GM19240 (cell line): ENCODE measurements around the gene LMO2.
"Not testable (repeated sequence)": the region's sequence is repeated elsewhere in the genome, so short reads cannot be mapped to it uniquely, and the experiment has no call there.

Experiments used
- DNase-seq: peaks from one replicate; pipeline ENCODE4 v3.0.0; 2011; ENCODE audit warnings: low spot score; ENCODE audit not compliant: insufficient read length

LMO2 gene

GRCh38 chr11:33891714-33892327 lies at the start of gene LMO2:
LMO2 (minus strand) TSS chr11:33892076; CDS start chr11:33869716, 22,360 bp downstream.
- no peak for DNase-seq

- no peak for DNase-seq
These were observed 48.6 kb upstream of the LMO2 start for GRCh38 chr11:33940538-33940815.

- no peak for DNase-seq
These were observed 45.1 kb upstream of the LMO2 start for GRCh38 chr11:33936725-33937604.

GRCh38 chr11:33935461-33936456 lies 43.9 kb upstream of the LMO2 start:
- no peak for DNase-seq

- no peak for DNase-seq
These were observed 43.1 kb upstream of the LMO2 start for GRCh38 chr11:33935005-33935404.

GRCh38 chr11:33934450-33934849 lies 42.6 kb upstream of the LMO2 start:
- no peak for DNase-seq

- no peak for DNase-seq
These were observed 41.7 kb upstream of the LMO2 start for GRCh38 chr11:33933602-33934001.

GRCh38 chr11:33932721-33933120 lies 40.8 kb upstream of the LMO2 start:
- DNase-seq: no peak

- not testable (repeated sequence) for DNase-seq
These were observed 40.0 kb upstream of the LMO2 start for GRCh38 chr11:33931739-33932366.

- DNase-seq: no peak
These were observed 39.2 kb upstream of the LMO2 start for GRCh38 chr11:33931067-33931466.

GRCh38 chr11:33930317-33931021 lies 38.6 kb upstream of the LMO2 start:
- no peak for DNase-seq

- DNase-seq: no peak
These were observed 36.7 kb upstream of the LMO2 start for GRCh38 chr11:33928564-33928963.

- no peak for DNase-seq
These were observed 35.0 kb upstream of the LMO2 start for GRCh38 chr11:33926671-33927552.

- no peak for DNase-seq
These were observed 32.5 kb upstream of the LMO2 start for GRCh38 chr11:33924341-33924740.

GRCh38 chr11:33923626-33924025 lies 31.8 kb upstream of the LMO2 start:
- DNase-seq: no peak

GRCh38 chr11:33920838-33921613 lies 29.1 kb upstream of the LMO2 start:
- peak; percentile 33 for DNase-seq

GRCh38 chr11:33919645-33920044 lies 27.8 kb upstream of the LMO2 start:
- DNase-seq: no peak

GRCh38 chr11:33917402-33917801 lies 25.5 kb upstream of the LMO2 start:
- DNase-seq: not testable (repeated sequence)

- no peak for DNase-seq
These were observed 24.9 kb upstream of the LMO2 start for GRCh38 chr11:33916736-33917135.
